ENCODE results near the gene IZUMO1R. TPM values are rescaled to one million over a fixed set of nuclear protein-coding genes. Genes with fewer than 3 reads are reported as not detected.
A peak's percentile ranks its signal among the peaks of the same experiment; 100 is the strongest.
"Not testable (repeated sequence)": the region's sequence is repeated elsewhere in the genome, so short reads cannot be mapped to it uniquely, and the experiment has no call there.

Gene IZUMO1R
- not detected in 2 replicates for total RNA-seq (2014; rRNA removed; shearing (Covaris generic))
- not detected in 2 replicates for polyA plus RNA-seq (2015; cell fraction: cytosol; rRNA removed)
- not detected in 2 replicates for polyA plus RNA-seq (2015; cell fraction: nucleus; rRNA removed)

DNA sequence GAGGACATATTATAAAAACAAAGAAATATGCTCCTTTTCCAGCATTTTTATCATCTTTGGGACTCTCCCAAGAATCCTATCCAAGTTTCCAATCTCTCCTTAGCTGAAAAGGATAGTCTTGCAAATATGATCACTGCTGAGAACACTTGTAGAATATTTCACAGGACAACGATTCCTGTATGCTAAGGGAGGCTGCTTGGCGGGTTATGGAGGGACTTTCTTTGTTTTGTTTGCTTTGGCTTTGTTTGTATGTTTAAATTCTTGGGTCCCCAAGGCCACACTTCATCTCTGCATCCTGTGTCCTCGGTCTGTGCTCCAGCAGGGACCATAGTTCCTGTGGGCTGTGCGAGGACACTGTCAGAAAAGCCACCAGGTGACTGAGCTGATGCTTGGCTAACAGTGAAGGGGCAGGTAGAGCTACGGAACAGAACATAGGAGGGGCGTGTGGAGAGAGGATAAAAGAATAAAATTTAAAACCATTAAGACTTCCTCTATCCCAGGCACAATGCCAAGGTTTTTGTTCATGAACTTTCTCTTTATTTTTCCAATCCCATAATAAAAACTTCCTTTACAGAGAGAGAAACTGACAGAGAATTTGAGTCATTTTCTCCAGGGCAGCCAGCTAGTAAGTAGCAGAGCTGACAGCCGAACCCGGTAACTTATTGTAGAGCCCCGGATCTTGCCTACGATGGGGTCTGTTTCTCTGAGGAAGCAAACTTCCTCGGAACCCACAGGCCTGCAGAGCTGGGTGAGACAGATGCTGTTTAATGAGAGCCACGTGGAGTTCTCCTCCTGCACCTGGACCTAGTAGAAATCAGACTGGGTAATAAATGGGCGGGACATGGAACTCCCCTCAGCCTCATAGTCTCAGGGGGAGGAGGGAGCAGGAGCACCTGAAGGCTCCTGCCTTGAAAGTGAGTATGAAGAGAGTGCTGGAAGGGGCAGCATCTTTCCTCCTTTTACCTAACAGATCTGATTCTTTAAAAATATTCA lies at the start of gene IZUMO1R:
Gene IZUMO1R (plus strand): TSS at position 615 of the 993 bp plus-strand sequence. CDS start 1,057 bp downstream, outside the sequence.
- DNase-seq (ENCODE audit: low read depth, low spot score), result no peak
- in situ Hi-C loops (cut with HindIII; ENCODE audit: low pct_unique_long_range_greater_than_20kb, low sequenced_read_pairs), result no loop called here

DNA sequence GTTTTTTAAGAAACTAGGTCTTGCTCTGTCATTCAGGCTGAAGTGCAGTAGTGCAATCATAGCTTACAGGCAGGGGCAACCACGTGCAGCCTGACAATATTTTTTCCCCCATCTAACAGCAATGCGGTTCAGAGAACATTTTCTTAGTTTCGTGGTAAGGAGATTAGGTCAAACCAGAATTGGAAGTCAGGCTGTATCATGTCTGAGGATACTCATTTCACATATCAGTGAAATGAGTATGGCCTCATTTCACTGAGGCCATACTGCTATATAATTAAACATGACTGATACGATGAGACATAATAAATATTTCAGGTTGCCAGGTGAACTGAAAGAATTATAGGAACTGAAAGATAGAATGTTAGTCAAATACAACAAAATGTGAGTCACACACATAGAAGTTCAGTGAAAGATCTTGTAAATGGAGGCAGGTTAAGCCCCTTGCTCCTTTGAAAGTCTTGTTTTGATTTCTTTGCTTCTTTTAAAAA lies 32.5 kb upstream of the IZUMO1R start:
- no peak for DNase-seq (ENCODE audit: low read depth, low spot score)
- in situ Hi-C loops (cut with HindIII; ENCODE audit: low pct_unique_long_range_greater_than_20kb, low sequenced_read_pairs), result no loop called here

DNA sequence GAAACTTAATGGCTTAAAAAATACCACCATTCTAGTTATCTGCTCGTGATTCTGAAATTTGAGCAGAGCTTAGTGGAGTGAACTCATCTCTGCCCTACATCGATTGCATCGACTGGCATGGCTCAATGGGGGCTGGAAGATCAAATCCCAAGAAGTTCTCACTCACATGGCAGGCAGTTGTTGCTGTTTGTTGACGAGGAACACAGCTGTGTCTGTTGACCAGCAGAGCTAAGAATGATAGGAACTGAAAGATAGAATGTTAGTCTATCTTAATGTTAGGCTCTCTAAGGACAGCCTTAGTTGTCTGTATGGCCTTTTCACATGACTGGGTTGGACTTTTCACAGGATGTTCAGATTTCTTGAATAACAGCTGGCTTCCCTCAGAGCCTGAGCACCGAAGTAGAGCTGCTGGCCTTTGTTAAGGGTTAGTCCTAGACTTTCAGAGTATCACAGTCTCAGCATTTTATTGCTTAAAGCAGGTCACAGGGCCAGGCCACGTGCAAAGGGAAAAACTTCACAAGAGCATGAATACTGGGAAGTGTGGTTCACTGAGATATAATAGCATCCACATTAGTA lies 31.6 kb upstream of the IZUMO1R start:
- in situ Hi-C loops (cut with HindIII; ENCODE audit: low pct_unique_long_range_greater_than_20kb, low sequenced_read_pairs), result no loop called here
- peak; percentile 1 for DNase-seq (ENCODE audit: low read depth, low spot score)

DNA sequence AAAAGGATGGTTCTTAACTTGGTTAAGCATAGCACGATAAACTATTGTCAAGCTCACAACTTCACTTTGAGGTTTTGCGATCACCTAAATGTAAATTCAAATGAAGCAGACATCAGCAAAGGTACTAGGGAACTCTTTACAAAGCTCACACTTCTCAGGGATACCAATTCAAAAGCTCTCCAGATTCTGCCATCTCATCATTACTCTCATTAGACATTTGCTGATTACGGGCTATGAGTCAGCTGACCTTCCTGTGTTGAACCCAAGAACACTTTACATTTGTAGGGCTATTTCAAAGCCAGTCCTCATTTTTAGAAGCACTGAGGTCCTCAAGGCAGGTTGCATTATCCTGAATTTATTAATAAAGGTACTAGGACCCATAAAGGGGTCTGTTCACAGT lies 28.4 kb upstream of the IZUMO1R start:
- DNase-seq (ENCODE audit: low read depth, low spot score), result no peak
- in situ Hi-C loops (cut with HindIII; ENCODE audit: low pct_unique_long_range_greater_than_20kb, low sequenced_read_pairs), result no loop called here

DNA sequence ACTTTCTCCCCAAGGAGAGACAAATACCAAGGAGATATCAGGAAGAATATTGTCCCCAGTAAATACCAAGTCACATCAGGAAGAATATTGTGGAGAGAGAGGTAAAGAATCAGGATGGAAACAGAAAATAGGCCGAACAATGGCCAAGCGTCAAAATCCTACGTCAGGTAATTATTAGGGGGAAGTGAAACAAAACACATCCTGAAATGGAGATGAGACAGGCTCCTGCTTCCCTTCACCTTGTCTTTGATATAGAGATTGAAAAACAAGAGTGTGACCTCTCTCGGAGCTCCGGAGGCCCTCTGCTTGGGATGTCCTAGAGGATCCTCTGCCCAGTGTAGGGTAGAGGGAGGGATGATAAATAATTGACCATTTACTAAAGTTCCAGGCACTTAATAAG lies 27.4 kb upstream of the IZUMO1R start:
- DNase-seq (ENCODE audit: low read depth, low spot score), result no peak
- in situ Hi-C loops (cut with HindIII; ENCODE audit: low pct_unique_long_range_greater_than_20kb, low sequenced_read_pairs), result no loop called here

DNA sequence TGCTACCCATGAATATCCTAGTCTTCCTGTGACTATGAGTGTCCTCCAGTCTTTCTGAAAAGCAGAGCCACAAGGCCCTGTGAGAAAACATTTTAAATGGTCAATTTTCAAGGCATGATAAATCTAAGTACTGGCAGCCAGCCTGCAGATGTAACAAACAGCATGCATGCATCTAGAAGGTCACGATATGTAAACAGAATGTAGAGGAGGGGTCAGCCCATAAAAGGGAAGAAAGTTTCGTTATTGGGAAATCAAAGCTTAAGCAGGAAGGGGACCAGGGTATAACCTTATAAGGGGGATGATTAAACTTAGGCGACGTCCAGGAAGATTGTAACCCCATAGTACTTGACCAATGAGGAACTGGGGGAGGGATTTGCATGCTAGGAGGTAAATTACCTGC lies 26.2 kb upstream of the IZUMO1R start:
- DNase-seq (ENCODE audit: low read depth, low spot score); in situ Hi-C loops (cut with HindIII; ENCODE audit: low pct_unique_long_range_greater_than_20kb, low sequenced_read_pairs): not testable (repeated sequence)

DNA sequence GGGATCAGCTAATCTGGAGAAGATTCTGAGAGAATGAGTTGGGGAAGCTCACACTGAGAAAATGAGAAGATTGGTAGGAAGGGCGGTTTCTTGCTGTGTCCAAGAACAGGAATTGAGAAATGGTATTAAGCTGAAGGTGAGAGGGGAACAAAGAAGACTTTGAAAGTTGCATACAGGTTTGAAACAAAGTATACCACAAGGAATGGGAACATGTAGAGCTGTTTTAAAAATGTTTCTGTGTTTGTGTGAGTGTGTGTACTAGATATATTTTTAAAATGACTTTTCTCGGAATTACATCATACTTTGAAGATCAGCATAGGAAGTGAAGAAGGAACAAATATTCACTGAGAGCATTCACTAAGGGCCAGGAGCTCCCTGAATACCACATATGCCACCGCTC lies 24.4 kb upstream of the IZUMO1R start:
- no peak for DNase-seq (ENCODE audit: low read depth, low spot score)
- in situ Hi-C loops (cut with HindIII; ENCODE audit: low pct_unique_long_range_greater_than_20kb, low sequenced_read_pairs), result no loop called here

DNA sequence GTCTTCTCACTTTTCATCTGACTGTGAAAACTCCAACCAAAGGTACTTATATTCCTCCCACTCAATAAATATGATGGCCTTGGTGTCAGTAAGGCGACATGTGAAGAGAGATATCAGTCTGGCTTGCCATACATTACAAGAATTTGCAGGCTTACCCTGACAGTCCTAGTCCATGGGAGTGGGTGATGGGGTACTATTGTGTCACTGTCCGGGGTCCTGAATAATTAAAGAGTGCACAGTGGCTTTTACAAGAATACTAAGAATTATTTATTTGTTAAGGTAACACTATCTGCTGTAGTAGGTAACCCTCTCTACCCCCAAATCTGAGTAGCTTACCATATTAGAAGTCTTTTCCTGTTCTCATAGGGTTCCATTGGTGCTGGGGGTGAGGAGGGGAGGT lies 23.1 kb upstream of the IZUMO1R start:
- in situ Hi-C loops (cut with HindIII; ENCODE audit: low pct_unique_long_range_greater_than_20kb, low sequenced_read_pairs), result no loop called here
- no peak for DNase-seq (ENCODE audit: low read depth, low spot score)

DNA sequence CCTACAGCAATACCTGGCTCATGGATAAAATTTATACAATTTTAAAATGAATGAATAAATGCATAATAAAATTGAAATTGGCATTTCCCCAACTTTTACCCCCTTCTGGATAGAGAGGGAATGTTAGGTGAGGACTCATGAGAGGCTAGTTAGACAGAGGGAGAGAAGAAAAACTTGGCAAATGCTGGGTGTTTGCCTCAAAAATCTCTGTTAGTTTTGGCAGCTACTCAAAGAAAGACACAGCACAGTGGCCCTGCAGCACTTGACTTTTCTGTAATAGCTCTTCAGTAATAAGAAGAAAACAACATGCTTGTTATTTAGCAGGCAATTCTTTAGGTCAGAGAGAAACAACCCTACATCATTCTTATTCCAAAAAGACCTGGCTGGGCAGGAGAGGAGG lies 20.7 kb upstream of the IZUMO1R start:
- DNase-seq (ENCODE audit: low read depth, low spot score), result no peak
- in situ Hi-C loops (cut with HindIII; ENCODE audit: low pct_unique_long_range_greater_than_20kb, low sequenced_read_pairs), result no loop called here

DNA sequence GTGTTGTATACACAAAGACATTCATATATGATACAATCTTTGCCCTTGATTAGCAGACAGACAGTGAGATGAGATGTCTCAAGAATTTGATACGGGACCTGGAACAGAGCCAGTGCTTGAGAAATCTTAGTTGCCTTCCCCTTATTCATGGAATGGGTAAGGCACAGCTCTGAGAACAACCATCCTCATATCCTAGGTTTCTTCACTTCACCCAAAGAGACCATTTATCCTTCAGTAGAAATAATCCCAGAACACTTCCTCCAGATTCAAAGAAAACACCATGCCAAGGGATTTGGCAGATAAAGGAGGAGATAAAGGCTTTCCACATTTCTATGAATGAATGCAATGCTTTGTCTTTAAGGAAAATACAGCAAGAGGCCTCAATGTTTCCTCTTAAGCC lies 8.8 kb upstream of the IZUMO1R start:
- in situ Hi-C loops (cut with HindIII; ENCODE audit: low pct_unique_long_range_greater_than_20kb, low sequenced_read_pairs), result no loop called here
- DNase-seq (ENCODE audit: low read depth, low spot score), result peak; percentile 96

DNA sequence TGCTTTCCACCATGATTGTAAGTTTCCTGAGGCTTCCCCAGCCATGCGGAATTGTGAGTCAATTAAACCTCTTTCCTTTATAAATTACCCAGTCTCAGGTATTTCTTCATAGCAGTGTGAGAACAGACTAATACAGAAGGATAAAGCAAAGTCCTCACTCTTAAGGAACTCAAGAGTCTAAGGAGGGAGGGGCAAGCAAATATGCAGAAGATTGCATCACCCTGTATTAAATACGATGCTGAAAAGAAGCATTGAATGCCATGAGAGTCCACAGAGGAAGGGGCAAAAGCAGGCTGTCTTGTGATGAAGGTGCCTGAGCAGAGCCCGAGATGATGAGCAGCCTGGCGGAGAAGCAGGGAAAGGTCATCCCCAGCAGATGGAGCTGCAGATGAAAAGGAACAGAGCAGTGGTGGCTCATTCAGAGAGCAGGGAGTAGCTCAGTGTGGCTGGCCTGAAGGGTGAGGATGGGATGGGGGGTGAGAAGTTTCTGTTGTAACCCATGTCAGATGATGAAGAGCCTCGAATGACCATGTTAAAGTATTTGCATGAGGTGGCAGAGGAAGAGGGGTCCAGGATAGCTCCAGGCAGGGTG lies 6.3 kb upstream of the IZUMO1R start:
- in situ Hi-C loops (cut with HindIII; ENCODE audit: low pct_unique_long_range_greater_than_20kb, low sequenced_read_pairs), result no loop called here
- peak; percentile 28 for DNase-seq (ENCODE audit: low read depth, low spot score)

DNA sequence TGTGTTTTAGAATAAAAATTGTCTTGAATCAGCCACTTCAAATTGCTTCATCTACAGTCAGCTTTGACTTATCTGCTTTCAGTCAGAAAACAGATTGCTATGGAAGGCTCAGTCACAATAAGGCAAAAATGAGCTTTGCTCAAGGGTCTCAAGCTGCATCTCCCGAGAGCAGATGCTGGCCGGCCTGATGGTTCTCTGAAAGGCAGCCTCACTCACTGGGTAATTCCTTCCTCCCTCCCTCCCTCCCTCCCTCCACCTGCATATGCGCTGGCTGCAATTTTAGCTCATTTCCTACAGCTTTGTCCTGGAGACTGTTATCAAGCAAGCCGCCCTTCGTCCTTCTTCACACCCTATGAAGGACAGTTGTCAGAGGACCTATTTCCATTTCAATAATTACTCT lies 1.6 kb upstream of the IZUMO1R start:
- in situ Hi-C loops (cut with HindIII; ENCODE audit: low pct_unique_long_range_greater_than_20kb, low sequenced_read_pairs), result no loop called here

DNA sequence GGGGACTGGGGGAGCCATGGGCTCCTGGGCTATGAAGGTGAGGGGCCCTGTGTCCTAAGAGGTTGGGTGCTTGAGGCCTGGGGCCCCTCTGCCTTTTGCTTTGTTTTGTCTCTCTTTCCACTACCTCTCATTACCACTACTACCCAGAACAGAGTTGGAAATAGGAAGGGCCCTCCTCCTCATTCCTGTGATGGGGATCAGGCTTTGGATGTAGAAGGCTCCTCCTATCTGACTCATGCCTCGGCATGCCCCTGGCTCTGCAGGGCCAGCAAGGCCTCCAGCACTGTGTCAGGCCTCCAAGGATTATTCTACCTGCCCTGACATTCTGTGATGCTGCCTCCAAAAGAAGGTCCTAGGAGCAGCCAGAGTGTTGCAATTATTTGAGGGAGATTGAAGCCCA lies 766 bp downstream of the IZUMO1R start:
- in situ Hi-C loops (cut with HindIII; ENCODE audit: low pct_unique_long_range_greater_than_20kb, low sequenced_read_pairs), result no loop called here
- DNase-seq (ENCODE audit: low read depth, low spot score), result no peak

More for the DNA sequence above, 1.6 kb upstream of the IZUMO1R start:
- DNase-seq (ENCODE audit: low read depth, low spot score), result no peak

DNA sequence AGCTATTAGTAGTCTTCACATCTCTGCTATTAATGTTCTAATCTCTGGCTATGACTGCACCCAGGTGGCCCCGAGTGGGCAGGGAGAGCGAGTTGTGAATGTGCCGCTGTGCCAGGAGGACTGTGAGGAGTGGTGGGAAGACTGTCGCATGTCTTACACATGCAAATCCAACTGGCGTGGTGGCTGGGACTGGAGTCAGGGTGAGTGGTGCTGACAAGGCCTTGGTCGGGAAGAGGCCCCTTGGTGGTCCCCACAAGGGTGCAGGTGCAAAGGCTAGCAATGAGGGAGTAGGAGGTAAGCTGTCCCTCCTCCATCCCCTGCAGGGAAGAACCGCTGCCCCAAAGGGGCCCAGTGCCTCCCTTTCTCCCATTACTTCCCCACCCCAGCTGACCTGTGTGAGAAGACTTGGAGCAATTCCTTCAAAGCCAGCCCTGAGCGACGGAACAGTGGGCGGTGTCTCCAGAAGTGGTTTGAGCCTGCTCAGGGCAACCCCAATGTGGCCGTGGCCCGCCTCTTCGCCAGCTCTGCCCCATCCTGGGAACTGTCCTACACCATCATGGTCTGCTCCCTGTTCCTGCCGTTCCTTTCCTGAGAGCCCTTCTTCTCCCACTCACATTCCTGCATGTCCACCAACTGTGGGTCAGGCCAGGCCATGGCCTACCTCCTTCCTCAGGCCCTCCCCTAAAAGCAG lies 2.9 kb downstream of the IZUMO1R start:
- DNase-seq (ENCODE audit: low read depth, low spot score), result no peak
- in situ Hi-C loops (cut with HindIII; ENCODE audit: low pct_unique_long_range_greater_than_20kb, low sequenced_read_pairs), result no loop called here

DNA sequence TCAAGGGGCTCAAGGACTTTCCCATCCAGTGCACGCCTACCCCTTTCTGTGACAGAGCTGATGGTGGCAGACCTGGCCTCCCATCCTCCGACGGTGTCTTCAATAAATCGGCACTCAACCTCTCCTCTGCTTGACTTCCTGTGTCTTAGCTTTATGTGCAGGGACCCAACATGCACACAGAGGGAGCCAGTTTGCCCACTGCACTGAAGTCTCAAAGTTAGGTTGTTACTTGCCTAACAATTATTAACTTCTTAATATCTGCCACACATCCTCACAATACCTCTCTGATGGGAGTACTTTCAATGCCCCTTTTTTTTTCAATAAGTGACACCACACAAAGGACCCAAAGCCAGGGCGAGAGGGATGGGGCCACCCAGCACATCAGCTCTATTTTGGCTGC lies 3.6 kb downstream of the IZUMO1R start:
- DNase-seq (ENCODE audit: low read depth, low spot score), result no peak
- in situ Hi-C loops (cut with HindIII; ENCODE audit: low pct_unique_long_range_greater_than_20kb, low sequenced_read_pairs), result no loop called here

DNA sequence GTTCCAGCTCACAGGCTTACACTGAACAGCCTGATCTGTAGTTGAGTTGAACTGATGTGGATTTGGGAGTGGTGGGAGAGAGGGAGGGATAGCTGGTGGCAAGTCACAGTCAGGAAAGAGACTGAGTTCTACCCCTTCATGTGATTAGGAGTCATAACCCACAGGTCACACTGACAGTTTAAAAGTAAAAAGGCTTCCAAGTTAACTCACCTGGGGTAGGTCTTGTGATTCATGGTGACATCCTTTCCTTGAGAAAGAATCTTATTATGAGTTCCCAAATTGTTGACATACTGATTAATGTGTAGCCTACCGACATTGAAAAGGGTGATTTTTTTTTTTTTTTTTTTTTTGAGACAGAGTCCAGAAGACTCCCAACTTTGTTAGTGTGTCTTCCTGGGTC lies 5.4 kb downstream of the IZUMO1R start:
- in situ Hi-C loops (cut with HindIII; ENCODE audit: low pct_unique_long_range_greater_than_20kb, low sequenced_read_pairs), result no loop called here
- DNase-seq (ENCODE audit: low read depth, low spot score), result no peak

DNA sequence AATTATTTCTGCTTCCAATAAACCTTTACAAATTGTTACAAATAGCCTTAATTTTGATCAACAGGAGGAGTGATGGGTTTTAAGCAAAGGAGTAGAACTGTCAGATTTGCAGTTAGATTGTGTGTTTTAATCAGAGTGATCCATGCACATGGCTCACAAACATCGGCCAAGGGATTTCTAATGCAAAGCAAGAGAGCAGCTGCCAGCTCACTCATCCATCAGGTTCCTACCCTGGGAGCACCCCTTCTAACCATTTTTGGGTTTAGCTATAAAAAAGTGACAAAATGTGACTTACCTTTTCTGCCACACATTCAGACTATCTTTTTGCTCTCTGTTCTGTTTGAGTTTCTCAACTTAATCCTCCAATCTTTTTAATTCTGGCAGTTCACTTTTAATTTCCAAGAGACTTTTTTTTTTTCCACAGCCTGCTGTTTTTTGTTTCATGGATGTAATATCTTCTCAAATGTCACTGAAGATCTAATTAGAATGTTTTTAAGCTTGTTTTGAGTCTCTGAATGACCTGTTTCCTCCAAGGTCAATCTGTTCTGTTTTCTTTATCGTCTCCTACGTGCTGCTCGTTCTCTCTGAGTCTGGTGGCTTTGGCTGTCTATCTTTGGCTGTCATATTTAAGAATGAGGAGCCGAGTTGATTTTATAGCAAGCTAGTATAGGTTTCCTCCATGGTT lies 6.0 kb downstream of the IZUMO1R start:
- in situ Hi-C loops (cut with HindIII; ENCODE audit: low pct_unique_long_range_greater_than_20kb, low sequenced_read_pairs), result no loop called here
- no peak for DNase-seq (ENCODE audit: low read depth, low spot score)

Measured in SK-MEL-5 (cell line).